ENCODE data around the gene DENR.
"Not testable (repeated sequence)": the region's sequence is repeated elsewhere in the genome, so short reads cannot be mapped to it uniquely, and the experiment has no call there.

- not testable (repeated sequence) for TF ChIP-seq CTCF (IDR thresholded peaks at IDR 0.05; ENCODE audit: low read depth, low read length); POLR2A (IDR thresholded peaks at IDR 0.05; ENCODE audit: extremely low read depth, insufficient read length)
- TF ChIP-seq, protein P1, sequence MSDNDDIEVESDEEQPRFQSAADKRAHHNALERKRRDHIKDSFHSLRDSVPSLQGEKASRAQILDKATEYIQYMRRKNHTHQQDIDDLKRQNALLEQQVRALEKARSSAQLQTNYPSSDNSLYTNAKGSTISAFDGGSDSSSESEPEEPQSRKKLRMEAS (IDR thresholded peaks at IDR 0.05; ENCODE audit: low read depth, low read length): not testable (repeated sequence)
Measured at GRCh38 chr12:122804957-122805356, 52.3 kb downstream of the DENR start.

Data from NB4 (cell line).